GF-D8 (cell line): ENCODE measurements around the gene MED17.

Source experiments
- DNase-seq: peaks from one replicate; lab custom pipeline; 2025; lab: John Stamatoyannopoulos, UW

Gene MED17

DNA sequence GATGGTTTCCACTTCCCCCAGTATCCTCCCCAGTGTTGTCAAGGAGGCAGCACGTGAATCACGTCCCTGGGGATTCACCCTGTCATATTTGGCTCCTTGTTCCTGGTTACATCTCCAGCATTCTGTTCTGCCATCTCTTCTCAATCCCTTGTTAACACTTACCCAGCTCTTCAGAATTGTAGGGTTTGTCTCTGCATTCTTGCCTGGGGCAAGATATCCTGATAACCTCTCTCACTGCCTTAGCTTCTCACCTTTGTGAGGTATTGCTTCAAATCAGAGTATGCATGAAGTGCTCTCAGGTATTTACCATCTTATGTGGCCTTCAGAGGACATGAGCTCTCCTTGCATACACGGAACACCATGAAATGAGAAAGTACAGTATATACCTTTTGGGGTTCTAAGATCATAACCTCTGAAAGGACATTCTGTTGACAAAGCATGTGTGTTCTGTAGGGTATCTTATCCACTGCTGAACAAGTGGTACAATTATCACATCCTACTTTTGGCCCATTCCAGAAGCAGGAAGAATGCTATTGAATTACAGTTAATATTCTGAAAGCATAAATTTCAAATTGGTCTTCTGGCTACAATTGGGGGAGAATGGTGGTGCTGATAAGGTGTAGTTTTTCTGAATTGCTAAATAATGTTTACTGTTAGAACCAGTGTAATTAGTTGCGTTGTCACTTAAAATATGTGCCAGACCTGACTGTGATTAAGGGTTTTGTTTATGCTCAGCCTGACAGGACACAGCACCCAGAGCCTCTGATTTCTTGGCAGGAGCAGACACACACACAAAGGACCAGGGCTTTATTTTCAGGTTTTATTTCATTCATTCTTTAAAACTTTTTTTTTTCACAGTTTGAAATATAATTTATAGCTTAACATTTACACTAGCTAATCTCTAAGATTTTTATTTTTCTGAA, 33.6 kb downstream of the MED17 start:
- DNase-seq = no peak

DNA sequence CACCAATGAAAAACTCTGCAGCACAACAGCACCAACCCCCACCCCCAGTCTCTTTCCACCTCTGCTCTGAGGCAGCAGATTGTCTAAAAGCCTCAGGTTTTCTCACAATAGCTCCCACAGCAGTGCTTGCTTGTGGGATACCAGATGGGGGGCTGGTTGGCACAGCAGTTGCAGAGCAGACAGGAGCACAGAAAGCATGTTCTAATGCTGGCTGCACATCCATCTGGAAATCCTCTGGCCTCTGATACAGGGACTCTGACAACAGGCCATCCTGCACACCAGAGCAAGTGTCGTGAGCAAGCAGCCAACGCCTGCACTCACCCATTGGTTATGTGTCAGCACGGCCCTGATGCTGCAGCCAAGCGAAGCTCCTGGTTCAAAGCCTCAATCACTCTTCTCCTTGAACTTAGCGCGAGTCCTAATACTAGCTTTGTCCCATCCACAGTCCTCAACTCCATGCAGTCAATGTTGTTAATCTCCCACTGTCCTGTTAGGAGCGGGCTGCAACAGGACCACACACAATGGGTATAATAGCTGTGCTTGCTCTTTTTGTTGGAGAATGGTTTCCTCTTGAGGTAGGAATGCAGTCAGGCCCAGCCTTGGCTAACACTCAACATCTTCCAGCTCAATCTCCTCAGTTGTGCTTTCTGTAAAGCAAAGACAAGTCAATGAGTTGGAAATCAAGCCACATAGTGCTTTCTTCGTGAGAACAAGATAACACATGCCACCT, 36.0 kb downstream of the MED17 start:
- no peak for DNase-seq

DNA sequence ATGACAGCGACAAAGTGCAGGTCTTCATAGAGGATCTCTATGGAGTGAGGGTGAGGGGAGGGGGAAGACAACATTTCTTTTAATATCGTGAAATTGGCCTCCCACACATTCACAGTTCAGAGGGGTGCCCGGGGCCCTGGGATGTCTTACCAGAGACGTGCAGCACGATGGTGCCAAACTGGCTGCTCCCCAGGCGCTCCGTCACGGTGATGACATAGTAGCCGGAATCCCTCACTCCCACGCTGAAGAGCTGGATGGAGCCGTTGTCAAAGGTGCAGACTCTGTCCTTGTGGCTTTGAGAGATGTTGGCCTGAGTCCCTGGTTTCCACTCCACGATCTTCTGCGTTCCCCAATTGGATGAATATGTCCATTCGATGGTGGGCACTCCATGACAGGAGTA, 36.8 kb downstream of the MED17 start:
- DNase-seq = no peak

GRCh38 chr11:93821617-93822016, 37.5 kb downstream of the MED17 start:
- DNase-seq = no peak

- no peak for DNase-seq
These were observed 38.3 kb downstream of the MED17 start for GRCh38 chr11:93822359-93822758.

GRCh38 chr11:93823210-93823609, 39.1 kb downstream of the MED17 start:
- no peak for DNase-seq

GRCh38 chr11:93827363-93827762, 43.3 kb downstream of the MED17 start:
- no peak for DNase-seq

GRCh38 chr11:93829598-93829997, 45.5 kb downstream of the MED17 start:
- no peak for DNase-seq

DNA sequence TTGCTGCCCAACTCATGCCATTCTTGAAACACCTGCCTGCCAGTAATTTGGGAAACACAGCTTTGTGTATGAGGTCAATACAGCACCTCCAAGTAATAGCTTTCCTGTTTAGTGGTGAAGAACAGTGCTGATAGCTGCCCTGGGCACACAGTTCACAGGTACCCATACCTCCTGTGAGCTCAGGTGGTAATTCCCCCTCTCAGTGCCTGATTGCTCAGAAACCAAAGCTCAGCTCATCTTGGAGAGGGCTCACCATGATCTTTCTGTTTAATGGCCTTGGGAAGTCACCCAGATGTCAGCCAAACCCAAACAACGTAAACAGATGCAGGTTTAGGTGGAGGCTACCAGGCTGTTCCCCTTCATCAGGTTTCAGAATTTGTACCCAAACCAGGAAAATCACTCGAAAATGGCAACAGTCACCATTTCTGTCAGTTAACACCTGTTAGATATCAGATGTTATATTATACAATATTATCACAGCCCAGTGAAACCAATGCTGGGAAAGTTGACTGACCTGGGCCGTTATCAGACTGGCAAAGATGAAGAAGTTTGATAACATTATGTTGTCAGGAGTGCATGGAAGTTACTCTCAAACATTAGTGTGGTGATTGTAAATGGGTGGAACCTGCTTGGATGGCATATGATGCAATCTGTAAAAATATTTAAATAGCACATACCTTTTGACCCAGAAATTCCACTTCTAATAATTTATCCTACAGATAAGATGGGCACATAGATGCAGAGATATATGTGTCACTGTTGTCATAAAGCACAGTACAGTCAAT, 47.5 kb downstream of the MED17 start:
- DNase-seq = no peak

- no peak for DNase-seq
These were observed 48.7 kb downstream of the MED17 start for GRCh38 chr11:93832780-93833179.

DNA sequence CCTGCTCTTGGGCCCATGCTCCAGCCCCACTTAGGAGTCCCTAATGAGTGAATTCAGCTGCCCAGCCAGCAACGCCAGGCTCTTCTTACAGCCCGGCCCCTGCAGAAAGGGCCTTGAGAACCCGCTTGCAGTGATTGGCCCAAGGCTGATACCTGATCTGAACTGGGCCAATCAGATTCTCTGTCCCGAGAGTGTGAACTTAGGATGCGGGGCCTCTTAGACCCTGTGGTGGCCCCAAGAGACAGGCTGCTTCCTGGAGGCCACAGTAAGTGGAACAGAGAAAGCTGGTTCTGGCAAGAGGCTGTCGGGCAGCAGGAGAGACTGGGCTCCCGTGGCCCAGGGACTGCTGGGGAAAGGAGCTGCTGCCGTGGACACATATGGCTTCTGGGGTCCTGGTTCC, 54.9 kb downstream of the MED17 start:
- no peak for DNase-seq

- no peak for DNase-seq
These were observed 56.1 kb downstream of the MED17 start for GRCh38 chr11:93840180-93840579.

GRCh38 chr11:93840981-93841380, 56.9 kb downstream of the MED17 start:
- DNase-seq = no peak

GRCh38 chr11:93841446-93841845, 57.4 kb downstream of the MED17 start:
- no peak for DNase-seq

- no peak for DNase-seq
These were observed 58.0 kb downstream of the MED17 start for GRCh38 chr11:93842034-93842433.

DNA sequence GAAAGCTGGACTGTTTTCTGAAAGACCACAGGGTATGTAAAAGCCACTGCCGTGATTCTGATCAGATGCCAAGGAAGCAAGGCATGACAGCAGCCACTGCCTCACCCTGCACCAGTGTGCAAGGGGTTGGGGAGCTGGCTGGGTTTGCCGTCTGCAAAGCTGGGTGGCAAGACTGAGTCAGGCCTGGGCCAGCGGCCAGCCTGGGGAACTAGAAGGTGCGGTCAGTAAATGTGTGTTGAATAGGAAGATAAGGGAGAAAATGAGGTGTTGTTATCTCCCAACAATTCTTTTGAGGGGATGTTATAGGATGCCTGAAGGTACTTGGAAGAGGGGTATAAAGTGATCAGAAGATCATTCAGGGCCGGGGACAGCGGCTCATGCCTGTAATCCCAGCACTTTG, 58.4 kb downstream of the MED17 start:
- DNase-seq = no peak

- no peak for DNase-seq
These were observed 59.8 kb downstream of the MED17 start for GRCh38 chr11:93843906-93844305.

DNA sequence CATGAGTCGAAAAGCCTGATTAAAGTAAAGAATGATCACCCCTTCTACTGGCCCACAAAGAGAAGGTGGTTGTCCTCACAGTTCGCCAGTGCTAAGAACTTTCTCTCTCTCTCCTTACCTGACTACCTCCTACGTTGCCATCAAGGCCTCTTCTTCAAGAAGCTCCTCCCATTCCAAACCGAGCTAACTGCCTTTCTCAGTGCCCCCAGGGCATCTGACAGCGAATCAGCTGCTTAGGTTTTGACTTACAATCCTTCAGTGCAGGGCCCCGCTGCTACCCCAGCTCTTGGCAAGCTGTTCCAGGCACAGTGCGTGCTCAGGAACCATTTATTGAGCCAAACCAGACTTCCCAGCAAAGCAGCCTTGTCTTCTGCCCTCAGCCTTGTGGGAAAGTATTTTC, 60.5 kb downstream of the MED17 start:
- no peak for DNase-seq

- DNase-seq = no peak
These were observed 61.4 kb downstream of the MED17 start for GRCh38 chr11:93845181-93846092.

DNA sequence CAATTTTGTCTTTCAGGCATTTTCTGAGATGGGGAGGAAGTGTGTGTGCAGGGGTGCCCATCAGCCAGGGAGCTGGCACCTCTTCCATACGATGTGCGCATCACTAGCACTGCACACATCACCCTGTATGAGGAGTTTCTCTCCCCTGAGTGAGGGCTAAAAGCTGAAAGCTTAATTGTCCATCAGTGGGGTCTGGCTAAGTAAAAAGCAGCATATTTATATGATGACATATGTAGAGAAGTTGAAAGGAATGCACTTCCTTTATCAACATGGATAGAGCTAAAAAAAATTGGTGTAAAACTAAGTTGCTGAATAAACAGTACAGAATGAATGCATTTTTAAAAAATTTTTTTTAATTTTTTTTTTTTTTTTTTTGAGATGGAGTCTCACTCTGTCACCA, 62.3 kb downstream of the MED17 start:
- no peak for DNase-seq

GRCh38 chr11:93849201-93849600, 65.1 kb downstream of the MED17 start:
- DNase-seq = no peak
